Activated CD4-positive, alpha-beta T cell treated with anti-CD3 and anti-CD28 coated beads for 48 hours (primary cell): ENCODE data around the gene RHPN2.
"Not testable (repeated sequence)": the region's sequence is repeated elsewhere in the genome, so short reads cannot be mapped to it uniquely, and the experiment has no call there.

Experiments used
- DNase-seq: peaks from one replicate; pipeline ENCODE4 v3.0.0-alpha.2; 2020

Gene RHPN2

DNA sequence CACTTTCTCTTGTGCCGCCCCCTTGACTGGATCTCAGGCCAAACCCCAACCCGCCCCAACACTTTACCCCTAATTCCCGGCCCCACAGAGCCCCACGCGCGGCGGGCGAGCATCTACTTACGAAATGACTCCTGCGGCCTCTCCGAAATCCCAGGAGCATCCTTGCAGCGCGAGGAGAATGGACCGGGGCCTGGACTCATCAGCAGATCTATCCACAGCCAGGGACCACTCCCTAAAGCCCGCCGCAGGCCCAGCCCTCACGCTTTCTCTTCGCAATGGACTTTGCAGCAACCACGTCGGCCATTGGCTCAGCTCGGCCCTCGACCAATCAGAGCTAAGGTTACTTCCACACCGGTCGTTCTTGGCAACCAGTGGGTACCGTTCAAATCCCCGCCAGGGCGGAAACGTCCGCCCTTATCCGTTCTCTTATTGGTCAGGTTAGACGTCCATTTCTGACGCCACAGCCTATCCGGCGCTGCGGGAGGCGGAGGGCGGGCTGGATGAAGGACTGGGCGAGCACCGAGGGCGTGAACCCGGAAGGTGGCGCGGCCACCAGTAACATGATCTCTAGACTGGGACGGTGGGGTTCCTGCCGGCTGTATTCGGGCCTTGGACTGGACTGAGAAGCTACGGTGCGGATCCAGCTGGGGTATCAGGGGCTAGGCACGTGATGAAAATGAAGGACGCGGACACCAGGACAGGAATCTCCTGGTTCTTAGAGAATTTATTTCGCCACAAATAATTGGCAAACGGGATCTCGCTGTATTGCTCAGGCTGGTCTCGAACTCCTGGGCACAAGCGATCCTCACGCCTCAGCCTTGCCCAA lies 92.8 kb downstream of the RHPN2 start, which contains the start of the genes CEP89 and FAAP24:
CEP89 (minus strand) TSS at position 244 of the 826 bp plus-strand sequence; CDS start at position 160, 84 bp downstream.
FAAP24 (plus strand) TSS at position 528 of the 826 bp plus-strand sequence. CDS start 955 bp downstream, outside the sequence.
- DNase-seq: peak; percentile 98

DNA sequence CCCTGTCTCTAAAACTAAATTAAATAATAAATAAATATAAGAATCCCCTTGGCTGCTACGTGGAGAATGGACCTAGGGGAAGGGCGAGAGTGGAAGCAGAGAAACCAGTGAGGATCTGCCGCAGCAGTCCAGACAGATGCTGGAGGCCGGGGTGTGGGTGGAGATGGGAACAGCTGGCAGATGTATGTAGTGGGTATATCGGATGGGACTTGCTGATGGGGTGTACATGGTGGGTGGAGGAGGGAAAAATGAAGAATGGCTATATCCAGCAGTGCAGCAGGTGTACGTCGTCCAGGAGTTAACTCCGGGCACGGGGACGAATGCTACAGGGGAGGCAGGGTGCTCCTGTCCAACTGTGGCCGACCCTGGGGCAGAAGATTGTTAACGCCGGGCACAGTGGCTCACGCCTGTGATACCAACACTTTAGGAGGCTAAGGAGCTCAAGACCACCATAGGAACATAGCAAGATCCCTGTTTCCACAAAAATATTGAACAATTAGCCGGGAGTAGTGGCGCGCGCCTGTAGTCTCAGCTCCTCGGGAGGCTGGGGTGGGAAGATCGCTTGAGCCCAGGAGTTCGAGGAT lies 93.6 kb downstream of the RHPN2 start:
- no peak for DNase-seq

DNA sequence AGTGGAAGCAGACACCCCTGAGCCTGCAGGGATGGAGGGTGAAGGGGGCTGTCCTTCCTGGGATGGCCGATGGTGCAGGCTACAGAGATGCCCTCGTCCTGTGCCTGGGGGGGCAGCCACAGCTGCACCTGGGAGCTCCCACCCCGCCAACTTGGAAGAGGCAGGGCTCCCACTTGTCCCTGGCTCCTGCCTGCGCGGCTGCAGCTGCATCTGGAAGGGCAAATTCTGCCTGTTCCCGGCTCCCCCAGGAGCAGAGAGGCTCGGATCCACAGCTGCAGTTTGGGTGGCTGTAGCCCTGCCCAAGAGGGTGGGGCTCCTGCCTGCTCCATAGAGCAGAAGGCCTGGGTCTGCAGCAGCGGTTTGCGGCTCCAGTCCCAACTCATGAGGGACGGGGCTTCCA lies 95.1 kb downstream of the RHPN2 start:
- DNase-seq: no peak

DNA sequence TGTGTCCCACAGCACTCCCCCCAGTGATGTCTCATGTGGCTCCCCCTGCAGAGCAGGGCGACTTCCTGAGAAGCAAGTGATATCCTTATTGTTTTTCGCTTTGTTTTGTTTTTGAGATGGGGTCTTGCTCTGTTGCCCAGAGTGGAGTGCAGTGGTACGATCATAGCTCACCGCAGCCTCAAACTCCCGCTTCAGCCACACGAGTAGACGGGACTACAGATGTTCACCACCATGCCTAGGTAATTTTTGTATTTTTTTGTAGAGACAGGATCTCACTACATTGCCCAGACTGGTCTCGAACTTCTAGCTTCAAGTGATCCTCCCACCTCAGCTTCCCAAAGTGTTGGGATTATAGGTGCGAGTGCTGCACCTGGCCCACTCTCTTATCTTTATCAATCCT lies 97.9 kb downstream of the RHPN2 start:
- DNase-seq: no peak

DNA sequence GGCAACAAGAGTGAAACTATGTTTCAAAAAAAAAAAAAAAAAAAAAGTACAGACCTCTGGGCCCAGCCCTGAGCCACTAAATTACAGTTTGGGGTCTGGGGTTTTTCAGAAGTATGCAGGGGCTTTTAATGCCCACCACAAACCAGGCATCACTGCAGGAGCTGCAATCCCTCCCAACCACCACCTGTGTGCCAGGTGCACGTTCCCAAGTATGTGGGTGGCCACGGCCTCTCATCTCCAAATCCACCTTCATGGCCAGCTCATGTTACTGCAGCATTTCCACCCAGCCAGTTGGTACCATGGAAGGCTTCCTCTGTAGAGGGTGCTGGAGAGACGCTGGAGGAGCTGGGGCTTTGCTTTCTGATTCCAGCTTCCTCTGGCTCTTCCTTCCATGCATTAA lies 119.4 kb downstream of the RHPN2 start:
- DNase-seq: no peak

DNA sequence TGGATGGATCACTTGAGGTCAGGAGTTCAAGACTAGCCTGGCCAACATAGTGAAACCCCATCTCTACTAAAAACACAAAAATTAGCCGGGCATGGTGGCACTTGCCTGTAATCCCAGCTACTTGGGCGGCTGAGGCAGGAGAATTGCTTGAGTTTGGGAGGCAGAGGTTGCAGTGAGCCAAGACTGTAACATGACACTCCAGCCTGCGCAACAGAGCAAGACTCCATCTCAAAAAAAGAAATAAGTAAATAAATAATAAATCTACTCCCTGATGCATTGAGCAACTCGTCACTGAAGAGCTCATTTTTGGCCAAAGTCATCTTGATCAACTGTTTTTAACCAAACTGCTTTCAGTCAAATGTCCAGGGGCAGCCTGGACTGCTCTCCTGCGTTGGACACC lies 123.4 kb downstream of the RHPN2 start:
- not testable (repeated sequence) for DNase-seq

DNA sequence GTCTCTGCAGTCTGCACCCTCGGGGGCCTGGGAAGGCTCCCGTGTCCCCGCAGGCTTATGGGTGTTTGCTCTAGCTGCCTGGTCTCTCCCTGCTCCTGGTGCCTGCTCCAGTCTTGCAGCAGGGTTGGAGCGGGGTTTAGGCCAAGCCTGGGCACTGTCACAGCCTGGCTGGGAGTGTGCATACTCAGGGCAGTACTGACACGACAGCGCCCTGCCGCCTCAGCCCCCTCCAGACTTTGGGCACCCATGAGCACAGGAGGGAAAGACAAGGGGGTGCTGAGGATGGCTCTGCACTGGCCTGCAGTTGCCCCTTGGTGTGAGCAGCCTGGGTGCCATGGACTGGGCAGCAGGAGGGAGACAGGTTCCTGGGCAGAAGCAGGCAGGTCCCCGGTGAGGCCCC lies 128.6 kb downstream of the RHPN2 start:
- DNase-seq: no peak

DNA sequence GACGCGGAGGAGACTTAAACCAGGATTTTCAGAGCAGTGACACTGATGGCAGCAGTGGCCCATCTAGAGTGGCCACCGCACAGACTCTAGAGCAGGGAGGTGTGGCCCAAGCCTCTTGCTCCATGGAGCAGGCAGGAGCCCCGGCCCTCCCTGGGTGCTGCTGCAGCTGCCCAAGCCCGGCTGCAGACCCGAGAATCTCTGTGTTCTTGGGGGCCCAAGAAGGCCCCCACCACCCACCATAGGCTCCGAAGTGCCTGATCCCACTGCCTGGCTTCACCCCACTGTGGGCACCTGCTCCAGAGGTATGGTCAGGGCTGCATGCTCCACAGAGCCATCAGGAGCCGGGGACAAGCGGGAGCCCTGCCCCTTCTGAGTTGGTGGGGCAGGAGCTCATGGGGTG lies 129.1 kb downstream of the RHPN2 start:
- no peak for DNase-seq

DNA sequence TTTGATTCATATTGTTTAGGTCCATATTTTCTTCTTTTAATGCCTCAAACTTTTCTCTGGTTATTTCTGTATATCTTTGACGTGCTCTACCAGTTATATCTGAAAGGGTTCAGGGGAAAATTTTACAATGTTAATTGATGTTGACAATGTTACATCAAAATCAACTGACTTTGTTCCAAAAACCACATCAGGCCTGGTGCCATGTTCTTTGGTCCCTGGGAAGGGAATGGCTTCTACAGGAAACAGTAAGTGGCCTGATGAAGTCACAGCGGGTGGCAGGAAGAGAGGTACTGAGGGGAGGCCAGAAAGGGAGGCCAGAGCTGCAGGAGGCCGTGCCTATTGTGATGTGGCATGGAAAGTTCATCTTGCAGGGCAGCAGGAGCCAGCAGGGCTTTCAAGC lies 131.1 kb downstream of the RHPN2 start:
- no peak for DNase-seq

DNA sequence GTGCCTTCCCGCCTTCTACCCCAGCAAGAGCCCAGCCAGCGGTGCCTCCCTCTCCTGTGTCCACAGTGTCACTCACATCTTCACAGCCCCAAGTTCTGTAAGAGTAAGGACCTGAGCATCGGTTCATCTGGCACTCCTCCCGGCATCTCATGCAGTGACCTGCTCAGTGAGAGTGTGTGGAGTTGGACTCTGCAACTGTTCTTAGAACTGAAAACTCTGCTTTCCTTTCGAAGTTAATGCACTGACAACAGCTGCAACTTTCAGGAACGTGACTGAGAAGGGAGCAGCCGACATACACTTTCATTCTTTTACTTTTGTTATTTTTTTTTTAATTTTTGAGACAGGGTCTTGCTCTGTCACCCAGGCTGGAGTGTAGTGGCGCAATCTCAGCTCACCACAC lies 134.1 kb downstream of the RHPN2 start:
- DNase-seq: no peak

DNA sequence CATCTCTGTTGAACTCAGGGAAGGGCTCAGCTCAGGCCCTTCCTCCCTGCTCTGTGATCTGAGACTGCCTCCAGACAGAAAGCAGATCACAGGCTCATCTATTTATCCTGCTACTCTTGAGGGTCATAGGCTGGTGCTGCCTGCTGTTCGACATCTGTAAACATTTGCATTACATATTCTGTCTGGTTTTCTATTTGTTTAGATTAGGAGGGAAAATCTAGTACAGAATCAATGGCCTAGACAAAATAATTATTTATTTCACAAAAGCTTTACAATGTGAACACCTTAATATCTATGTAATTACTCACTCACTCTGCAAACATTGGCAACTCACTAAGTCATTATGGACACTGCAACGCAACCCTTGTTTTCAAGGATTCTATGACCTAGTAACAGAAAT lies 135.9 kb downstream of the RHPN2 start:
- DNase-seq: no peak
